Measurements from ENCODE around the gene ADRA2C.

Gene ADRA2C

GRCh38 chr4:3769642-3770184 is 3.5 kb downstream of the ADRA2C start:
- H3K4me2 ChIP-seq (ENCODE audit: low read length), result no peak overlapping the region
- no peak overlapping the region for H3K9ac ChIP-seq (ENCODE audit: low read length)
- H3K36me3 ChIP-seq (replicated peaks; ENCODE audit: low read depth, low read length), result no peaks in the 10 kb centered on the region
- no peaks in the 10 kb centered on the region for H3K79me2 ChIP-seq (ENCODE audit: low read length)
- H3K4me1 ChIP-seq (ENCODE audit: low read length), result no peaks in the 10 kb centered on the region
- TF ChIP-seq CTCF (IDR thresholded peaks at IDR 0.05; ENCODE audit: low read depth, low read length) (no peak), EZH2phosphoT487 (IDR thresholded peaks at IDR 0.05; ENCODE audit: low read depth) (no peak)
- H3K4me3 ChIP-seq (ENCODE audit: low read length), result no peak overlapping the region
- H3K27ac ChIP-seq (ENCODE audit: low read length), result no peak overlapping the region
- no peaks in the 10 kb centered on the region for H3K9me3 ChIP-seq (ENCODE audit: insufficient read depth, low read length)
- H3K27me3 ChIP-seq (ENCODE audit: low read depth, low read length), result no peaks in the 10 kb centered on the region
- no peak overlapping the region for H2AFZ ChIP-seq (ENCODE audit: low read depth, low read length)
- no peaks in the 10 kb centered on the region for H4K20me1 ChIP-seq (ENCODE audit: insufficient read depth, low read length)

- Histone ChIP-seq H3K27ac (ENCODE audit: low read length) (no peak overlapping the region), H3K4me3 (ENCODE audit: low read length) (no peak overlapping the region), H3K9ac (ENCODE audit: low read length) (no peak overlapping the region), H3K4me1 (ENCODE audit: low read length) (no peaks in the 10 kb centered on the region), H3K27me3 (ENCODE audit: low read depth, low read length) (no peaks in the 10 kb centered on the region), H3K79me2 (ENCODE audit: low read length) (no peaks in the 10 kb centered on the region), H3K4me2 (ENCODE audit: low read length) (no peak overlapping the region), H2AFZ (ENCODE audit: low read depth, low read length) (no peak overlapping the region), H3K9me3 (ENCODE audit: insufficient read depth, low read length) (no peaks in the 10 kb centered on the region), H4K20me1 (ENCODE audit: insufficient read depth, low read length) (no peaks in the 10 kb centered on the region), H3K36me3 (replicated peaks; ENCODE audit: low read depth, low read length) (no peaks in the 10 kb centered on the region)
- TF ChIP-seq EZH2phosphoT487 (IDR thresholded peaks at IDR 0.05; ENCODE audit: low read depth) (no peak), CTCF (IDR thresholded peaks at IDR 0.05; ENCODE audit: low read depth, low read length) (no peak)
These were observed 4.4 kb downstream of the ADRA2C start for GRCh38 chr4:3770323-3771163.

GRCh38 chr4:3771164-3771809 is 5.1 kb downstream of the ADRA2C start:
- H3K79me2 ChIP-seq (ENCODE audit: low read length), result no peaks in the 10 kb centered on the region
- no peak overlapping the region for H3K4me3 ChIP-seq (ENCODE audit: low read length)
- H3K27ac ChIP-seq (ENCODE audit: low read length), result no peak overlapping the region
- H3K36me3 ChIP-seq (replicated peaks; ENCODE audit: low read depth, low read length), result no peaks in the 10 kb centered on the region
- TF ChIP-seq EZH2phosphoT487 (IDR thresholded peaks at IDR 0.05; ENCODE audit: low read depth) (no peak), CTCF (IDR thresholded peaks at IDR 0.05; ENCODE audit: low read depth, low read length) (no peak)
- H4K20me1 ChIP-seq (ENCODE audit: insufficient read depth, low read length), result no peaks in the 10 kb centered on the region
- H3K9me3 ChIP-seq (ENCODE audit: insufficient read depth, low read length), result no peaks in the 10 kb centered on the region
- H3K4me2 ChIP-seq (ENCODE audit: low read length), result no peak overlapping the region
- no peaks in the 10 kb centered on the region for H3K4me1 ChIP-seq (ENCODE audit: low read length)
- no peak overlapping the region for H2AFZ ChIP-seq (ENCODE audit: low read depth, low read length)
- H3K27me3 ChIP-seq (ENCODE audit: low read depth, low read length), result no peaks in the 10 kb centered on the region
- H3K9ac ChIP-seq (ENCODE audit: low read length), result no peak overlapping the region

GRCh38 chr4:3771939-3772495 is 5.8 kb downstream of the ADRA2C start:
- Histone ChIP-seq H3K4me2 (ENCODE audit: low read length) (no peak overlapping the region), H3K27ac (ENCODE audit: low read length) (no peak overlapping the region), H2AFZ (ENCODE audit: low read depth, low read length) (no peak overlapping the region), H3K9me3 (ENCODE audit: insufficient read depth, low read length) (no peaks in the 10 kb centered on the region), H3K36me3 (replicated peaks; ENCODE audit: low read depth, low read length) (no peaks in the 10 kb centered on the region), H3K27me3 (ENCODE audit: low read depth, low read length) (no peaks in the 10 kb centered on the region), H4K20me1 (ENCODE audit: insufficient read depth, low read length) (no peaks in the 10 kb centered on the region), H3K9ac (ENCODE audit: low read length) (no peak overlapping the region), H3K79me2 (ENCODE audit: low read length) (no peaks in the 10 kb centered on the region), H3K4me1 (ENCODE audit: low read length) (no peaks in the 10 kb centered on the region), H3K4me3 (ENCODE audit: low read length) (no peak overlapping the region)
- no peak for TF ChIP-seq EZH2phosphoT487 (IDR thresholded peaks at IDR 0.05; ENCODE audit: low read depth)
- TF ChIP-seq CTCF (IDR thresholded peaks at IDR 0.05; ENCODE audit: low read depth, low read length), result no peak
